Smooth muscle cell (in vitro differentiated cells): ENCODE measurements around the gene HOXA4. TPM values are rescaled to one million over a fixed set of nuclear protein-coding genes. Genes with fewer than 3 reads are reported as not detected.

Experiments used
- DNase-seq: peaks from one replicate; lab custom pipeline; 2025; ENCODE audit not compliant: unreplicated experiment; lab: John Stamatoyannopoulos, UW
- H2AFZ ChIP-seq: fragments of 200-600 bp; sonication (generic); 2 replicates; pipeline ENCODE4 v1.6.0; 2016; ENCODE audit warnings: antibody characterized with exemption, low read depth, mild to moderate bottlenecking
- H3F3A ChIP-seq: fragments of 200-600 bp; sonication (generic); 2 replicates; pipeline ENCODE4 v1.6.0; 2017; ENCODE audit warnings: antibody characterized with exemption, low read depth
- H3K27ac ChIP-seq: fragments of 200-600 bp; sonication (generic); 2 replicates; pipeline ENCODE4 v1.5.1; 2016; ENCODE audit warnings: low read depth, mild to moderate bottlenecking
- H3K27me3 ChIP-seq: fragments of 200-600 bp; sonication (generic); 2 replicates; pipeline ENCODE4 v1.6.1; 2016; ENCODE audit warnings: low read depth, mild to moderate bottlenecking
- H3K36me3 ChIP-seq: fragments of 200-600 bp; sonication (generic); 2 replicates; pipeline ENCODE4 v1.5.1; 2016; ENCODE audit warnings: low read depth
- H3K4me1 ChIP-seq: fragments of 200-600 bp; sonication (generic); 2 replicates; pipeline ENCODE4 v1.5.1; 2016; ENCODE audit warnings: low read depth
- H3K4me2 ChIP-seq: fragments of 200-600 bp; sonication (generic); 2 replicates; pipeline ENCODE4 v1.6.0; 2016; ENCODE audit warnings: mild to moderate bottlenecking
- H3K4me3 ChIP-seq: fragments of 200-600 bp; sonication (generic); 2 replicates; pipeline ENCODE4 v1.5.1; 2016; ENCODE audit warnings: mild to moderate bottlenecking
- H3K79me2 ChIP-seq: fragments of 200-600 bp; sonication (generic); 2 replicates; pipeline ENCODE4 v1.6.0; 2016; ENCODE audit warnings: low read depth, mild to moderate bottlenecking
- H3K9ac ChIP-seq: fragments of 200-600 bp; sonication (generic); 2 replicates; pipeline ENCODE4 v1.6.0; 2016; ENCODE audit warnings: low read depth
- H3K9me3 ChIP-seq: fragments of 200-600 bp; sonication (generic); replicated peaks from 2 replicates; pipeline ENCODE4 v1.5.1; 2016; ENCODE audit warnings: low read depth
- H4K20me1 ChIP-seq: fragments of 200-600 bp; sonication (generic); 2 replicates; pipeline ENCODE4 v1.6.0; 2016; ENCODE audit warnings: low read depth
- CTCF ChIP-seq: fragments of 200-600 bp; sonication (generic); IDR thresholded peaks from 2 replicates; pipeline ENCODE4 v1.5.1; 2017; ENCODE audit warnings: borderline replicate concordance, mild to moderate bottlenecking, antibody characterized with exemption; ENCODE audit not compliant: insufficient read depth, poor library complexity, severe bottlenecking
- WGBS: methylation state at CpG from one replicate; pipeline ENCODE4 v1.1.7; 2016; ENCODE audit warnings: low lambda C conversion rate; 5-methylcytosine and 5-hydroxymethylcytosine counted together
- polyA plus RNA-seq: library from polyadenylated mRNA; unstranded; fragments of >200 nt; fragmentation: Nextera tagmentation; extraction: Ambion mirVana; gene quantifications from 2 replicates; pipeline ENCODE4 v1.2.1, GENCODE V29; 2016
- total RNA-seq: library from RNA; depleted of rRNA; stranded (reverse); fragments of >200 nt; gene quantifications from 2 replicates; pipeline ENCODE4 v1.2.3, GENCODE V29; 2014

Gene HOXA4
- total and polyA plus RNA-seq, 2 experiments from 2014 or later, result 0.22 TPM; not detected in 1

- no peak overlapping the region for H2AFZ ChIP-seq
These were observed 623 bp downstream of the HOXA4 start for GRCh38 chr7:27129729-27130539.

GRCh38 chr7:27128776-27129728 is 1.5 kb downstream of the HOXA4 start:
- TF ChIP-seq CTCF, result no peak
- no peak overlapping the region for H3K9ac ChIP-seq
- no peak for DNase-seq
- H3K79me2 ChIP-seq, result no peaks in the 10 kb centered on the region
- H3K36me3 ChIP-seq, result no peaks in the 10 kb centered on the region
- H3F3A ChIP-seq, result no peaks in the 10 kb centered on the region
- no peak overlapping the region for H3K4me2 ChIP-seq
- H4K20me1 ChIP-seq, result no peaks in the 10 kb centered on the region
- no peaks in the 10 kb centered on the region for H3K9me3 ChIP-seq
- no peak overlapping the region for H3K27ac ChIP-seq
- peaks cover 100% of the 10 kb centered on the region for H3K27me3 ChIP-seq
- H2AFZ ChIP-seq, result no peak overlapping the region
- H3K4me3 ChIP-seq, result no peak overlapping the region
- WGBS, result 18% methylated on average over 28 of the region's 28 CpGs
- H3K4me1 ChIP-seq, result peaks cover 7% of the 10 kb centered on the region

More at GRCh38 chr7:27129729-27130539, 623 bp downstream of the HOXA4 start:
- Histone ChIP-seq H3K4me3 (peak overlapping the region; percentile 60), H3K27ac (no peak overlapping the region), H3K4me1 (peaks cover 7% of the 10 kb centered on the region), H3K9me3 (no peaks in the 10 kb centered on the region), H3K27me3 (peaks cover 100% of the 10 kb centered on the region), H3K36me3 (no peaks in the 10 kb centered on the region), H4K20me1 (no peaks in the 10 kb centered on the region), H3F3A (no peaks in the 10 kb centered on the region), H3K79me2 (no peaks in the 10 kb centered on the region), H3K4me2 (peak overlapping the region; percentile 88), H3K9ac (no peak overlapping the region)
- WGBS, result 2% methylated on average over 37 of the region's 72 CpGs
- no peak for TF ChIP-seq CTCF
- no peak for DNase-seq

GRCh38 chr7:27128034-27128433 is 2.5 kb downstream of the HOXA4 start:
- no peak overlapping the region for H3K4me3 ChIP-seq
- WGBS, result 31% methylated on average over 2 of the region's 2 CpGs
- H3K79me2 ChIP-seq, result no peaks in the 10 kb centered on the region
- no peak overlapping the region for H3K9ac ChIP-seq
- H4K20me1 ChIP-seq, result no peaks in the 10 kb centered on the region
- no peak for DNase-seq
- TF ChIP-seq CTCF, result no peak
- no peaks in the 10 kb centered on the region for H3F3A ChIP-seq
- H3K27me3 ChIP-seq, result peaks cover 100% of the 10 kb centered on the region
- no peaks in the 10 kb centered on the region for H3K9me3 ChIP-seq
- no peak overlapping the region for H3K27ac ChIP-seq
- no peaks in the 10 kb centered on the region for H3K36me3 ChIP-seq
- H2AFZ ChIP-seq, result no peak overlapping the region
- peaks cover 7% of the 10 kb centered on the region for H3K4me1 ChIP-seq
- H3K4me2 ChIP-seq, result no peak overlapping the region
